SJCRH30 (cell line): Measurements from ENCODE around the gene EXOSC10. TPM values are rescaled to one million over a fixed set of nuclear protein-coding genes. Genes with fewer than 3 reads are reported as not detected.

Experiments used
- DNase-seq, 2 experiments: peaks; one replicate each; pipeline ENCODE4 v3.0.0-alpha.2; 2015 to 2020
- H3K27ac ChIP-seq: fragments of 250-450 bp; sonication (Bioruptor Pico); 2 replicates; pipeline ENCODE4 v1.5.1; 2020; ENCODE audit warnings: mild to moderate bottlenecking, moderate library complexity
- H3K27me3 ChIP-seq: fragments of 250-450 bp; sonication (Bioruptor Pico); 2 replicates; pipeline ENCODE4 v1.5.1; 2020; ENCODE audit warnings: mild to moderate bottlenecking, moderate library complexity
- H3K36me3 ChIP-seq: fragments of 250-450 bp; sonication (Bioruptor Pico); 2 replicates; pipeline ENCODE4 v1.5.1; 2020; ENCODE audit warnings: mild to moderate bottlenecking, moderate library complexity
- H3K4me1 ChIP-seq: fragments of 250-450 bp; sonication (Bioruptor Pico); 2 replicates; pipeline ENCODE4 v1.5.1; 2020; ENCODE audit warnings: mild to moderate bottlenecking, moderate library complexity
- H3K4me3 ChIP-seq: fragments of 250-450 bp; sonication (Bioruptor Pico); 2 replicates; pipeline ENCODE4 v1.5.1; 2020; ENCODE audit warnings: mild to moderate bottlenecking, moderate library complexity
- H3K9me3 ChIP-seq: fragments of 250-450 bp; sonication (Bioruptor Pico); replicated peaks from 2 replicates; pipeline ENCODE4 v1.5.1; 2020; ENCODE audit warnings: mild to moderate bottlenecking, moderate library complexity
- total RNA-seq: library from RNA; depleted of rRNA; stranded (reverse); fragments of >200 nt; shearing (Covaris generic); gene quantifications from 2 replicates; pipeline ENCODE4 v1.2.3, GENCODE V29; 2014; rRNA removed

EXOSC10 gene
- 93.1 and 97.5 TPM in 2 replicates for total RNA-seq

- H3K27me3 ChIP-seq: no peaks in the 10 kb centered on the region
- DNase-seq: peak; percentile 95 to 97
- H3K27ac ChIP-seq: peak within 1 kb of the TSS; percentile 93
- no peaks in the 10 kb centered on the region for H3K9me3 ChIP-seq
- H3K4me3 ChIP-seq: peak within 1 kb of the TSS; percentile 96
- peaks cover 21% of the 10 kb centered on the region for H3K36me3 ChIP-seq
- H3K4me1 ChIP-seq: peaks cover 5% of the 10 kb centered on the region; the same call in 1 of the 2 replicates
Observed at GRCh38 chr1:11099310-11100148, at the start of gene EXOSC10. TSS of gene EXOSC10 (minus strand) at chr1:11099869. CDS start at chr1:11099831, 38 bp downstream.

DNA sequence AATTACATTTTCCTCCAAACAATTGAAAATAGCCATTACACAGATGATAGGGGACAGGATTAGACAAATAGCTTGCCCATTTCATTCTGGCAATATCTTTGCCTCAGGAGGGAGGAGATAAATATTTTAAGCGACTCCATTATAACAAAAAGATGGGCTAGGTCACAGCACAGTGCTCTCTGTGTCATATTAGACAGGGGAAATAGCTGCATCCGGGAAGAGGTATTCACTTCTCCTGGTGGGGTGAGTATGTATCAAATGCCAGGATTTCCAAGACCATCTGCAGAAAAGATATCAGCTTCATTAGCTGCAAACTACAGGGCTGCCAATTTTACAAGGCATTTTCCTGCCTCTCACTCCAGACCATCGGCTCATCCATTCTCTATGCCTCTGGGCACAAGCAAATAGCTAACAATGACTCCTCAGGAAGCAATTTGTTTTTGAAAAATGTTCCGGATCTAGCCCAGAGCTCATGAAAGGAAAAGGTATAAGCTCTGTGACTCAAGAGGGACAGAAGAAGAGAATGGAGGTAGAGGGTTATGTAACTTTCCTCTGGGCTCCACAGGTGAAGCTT lies 47.6 kb upstream of the EXOSC10 start:
- Histone ChIP-seq H3K9me3 (no peaks in the 10 kb centered on the region), H3K27me3 (no peaks in the 10 kb centered on the region), H3K36me3 (peaks cover 33% of the 10 kb centered on the region), H3K4me1 (peaks cover 8% of the 10 kb centered on the region), H3K27ac (no peak overlapping the region), H3K4me3 (no peak overlapping the region)
- no peak for DNase-seq

DNA sequence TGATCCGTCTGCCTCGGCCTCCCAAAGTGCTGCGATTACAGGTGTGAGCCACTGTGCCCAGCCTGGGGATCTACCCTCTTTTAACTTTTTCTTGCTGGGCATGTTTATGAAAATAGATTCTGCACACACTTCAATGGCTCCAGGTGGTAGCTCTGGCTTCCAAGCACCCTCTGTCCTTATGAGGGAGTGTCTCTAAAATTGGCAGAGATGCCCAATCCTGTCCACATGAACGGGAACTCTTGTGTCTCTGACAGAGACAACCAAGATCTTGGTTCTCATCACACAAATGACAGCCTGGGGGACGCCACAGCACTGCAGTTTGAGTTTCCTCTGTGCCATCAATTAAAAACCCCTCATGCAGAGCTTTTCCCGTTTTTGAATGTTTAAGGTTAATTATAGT lies 46.1 kb upstream of the EXOSC10 start:
- Histone ChIP-seq H3K27me3 (no peaks in the 10 kb centered on the region), H3K27ac (no peak overlapping the region), H3K36me3 (peaks cover 33% of the 10 kb centered on the region), H3K4me3 (no peak overlapping the region), H3K9me3 (no peaks in the 10 kb centered on the region), H3K4me1 (no peaks in the 10 kb centered on the region)
- no peak for DNase-seq

- no peak for DNase-seq
- Histone ChIP-seq H3K27ac (no peak overlapping the region), H3K36me3 (peaks cover 33% of the 10 kb centered on the region), H3K27me3 (no peaks in the 10 kb centered on the region), H3K4me1 (no peaks in the 10 kb centered on the region), H3K9me3 (no peaks in the 10 kb centered on the region), H3K4me3 (no peak overlapping the region)
Observed at GRCh38 chr1:11144570-11145256, 45.0 kb upstream of the EXOSC10 start.

DNA sequence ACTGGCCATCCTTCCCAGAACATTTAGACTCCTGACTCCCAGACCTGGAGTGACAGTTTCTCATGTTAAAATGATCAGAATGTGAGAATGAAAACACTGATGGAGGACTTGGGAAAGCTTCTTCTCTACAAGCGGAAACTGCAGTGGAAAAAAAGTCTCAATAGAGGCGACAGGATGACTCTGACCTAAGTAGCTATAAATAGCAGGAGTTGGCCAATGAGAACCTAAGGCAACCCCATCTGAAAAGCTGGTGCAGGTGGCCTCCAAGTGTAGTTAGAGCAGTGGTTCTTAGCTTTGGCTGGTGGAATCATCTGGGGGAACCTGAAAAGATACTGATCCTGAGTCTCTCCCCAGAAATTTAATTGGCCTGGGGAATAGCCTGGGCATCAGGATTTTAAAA lies 44.2 kb upstream of the EXOSC10 start:
- no peak overlapping the region for H3K27ac ChIP-seq
- no peaks in the 10 kb centered on the region for H3K9me3 ChIP-seq
- no peaks in the 10 kb centered on the region for H3K27me3 ChIP-seq
- H3K4me3 ChIP-seq: no peak overlapping the region
- DNase-seq: no peak
- H3K4me1 ChIP-seq: no peaks in the 10 kb centered on the region
- peaks cover 32% of the 10 kb centered on the region for H3K36me3 ChIP-seq

DNA sequence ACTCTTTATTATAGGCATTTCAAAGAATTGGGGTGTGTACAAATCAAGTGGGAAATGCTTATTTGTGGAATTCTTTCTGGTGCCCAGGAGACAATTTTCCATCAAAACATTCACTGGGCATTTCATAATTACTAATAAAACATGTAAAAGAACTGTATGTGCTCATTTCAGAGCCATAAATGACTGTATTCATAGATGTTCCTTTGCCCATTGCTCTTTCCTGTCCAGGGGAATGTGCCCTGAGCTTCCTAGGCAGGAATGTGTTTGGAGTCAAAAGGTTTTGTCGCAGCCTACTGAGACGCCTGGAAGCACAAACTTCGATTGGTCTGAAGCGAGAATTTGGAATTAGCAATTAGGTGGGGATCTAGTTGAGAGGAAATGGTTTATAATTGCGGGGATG lies 43.7 kb upstream of the EXOSC10 start:
- Histone ChIP-seq H3K27ac (no peak overlapping the region), H3K9me3 (no peaks in the 10 kb centered on the region), H3K4me1 (no peaks in the 10 kb centered on the region), H3K4me3 (no peak overlapping the region), H3K36me3 (peaks cover 35% of the 10 kb centered on the region), H3K27me3 (no peaks in the 10 kb centered on the region)
- DNase-seq: no peak

DNA sequence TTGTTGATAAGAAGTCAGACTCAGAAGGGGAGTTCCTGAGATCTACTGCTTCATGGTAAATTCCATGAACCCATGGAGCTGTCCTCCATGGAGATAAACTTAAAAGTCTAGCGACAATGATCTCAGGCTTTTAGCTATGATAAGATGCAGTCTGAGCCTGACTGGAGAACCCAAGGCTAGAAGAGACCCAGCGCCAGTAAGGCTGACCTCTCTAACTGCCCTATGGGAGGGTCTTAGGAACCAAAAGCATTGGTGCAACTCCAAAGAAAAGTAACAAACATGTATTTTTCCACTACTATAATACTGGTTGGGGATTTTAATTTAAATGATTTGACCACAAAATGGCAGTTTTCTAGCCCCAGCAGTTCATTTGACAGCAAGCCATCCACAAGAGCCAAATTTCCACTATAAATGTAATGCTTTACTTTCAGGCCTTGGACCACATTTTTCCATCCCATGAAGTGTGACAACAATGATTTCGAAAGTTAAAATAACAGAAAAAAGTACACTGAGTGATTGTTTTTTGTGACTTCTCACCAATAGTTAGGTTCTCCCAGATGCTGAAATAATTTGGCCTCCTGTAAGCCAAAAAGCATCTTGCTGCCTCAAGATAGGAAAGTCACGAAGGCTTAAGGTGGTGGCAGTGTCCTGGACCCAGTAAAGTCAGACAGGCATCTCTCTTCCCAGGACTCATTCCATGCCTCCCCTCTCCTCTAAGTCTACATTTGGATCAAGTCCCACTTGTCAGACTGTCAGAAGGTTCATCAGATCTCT lies 43.1 kb upstream of the EXOSC10 start:
- H3K4me1 ChIP-seq: no peaks in the 10 kb centered on the region
- H3K4me3 ChIP-seq: no peak overlapping the region
- H3K36me3 ChIP-seq: peaks cover 40% of the 10 kb centered on the region
- H3K27me3 ChIP-seq: no peaks in the 10 kb centered on the region
- no peak for DNase-seq
- H3K9me3 ChIP-seq: no peaks in the 10 kb centered on the region
- H3K27ac ChIP-seq: no peak overlapping the region

DNA sequence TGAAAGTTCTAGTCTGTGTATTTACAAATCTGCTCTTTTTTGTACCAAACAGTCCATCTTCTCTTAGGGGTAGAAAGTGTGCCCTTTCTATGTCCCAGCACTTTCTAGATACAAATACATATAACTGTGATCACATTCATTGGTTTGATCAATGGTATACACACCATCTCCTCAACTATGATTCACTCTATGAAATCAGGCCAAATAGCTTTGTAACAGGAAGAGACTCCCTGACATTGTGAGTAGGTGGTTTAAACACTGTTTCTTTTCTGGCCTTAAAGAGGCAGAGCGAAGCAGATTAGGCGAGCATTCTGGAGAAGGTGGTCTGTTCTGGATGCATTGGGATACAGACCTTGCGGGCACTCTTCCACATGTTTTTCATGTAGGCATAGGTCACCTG lies 39.3 kb upstream of the EXOSC10 start:
- Histone ChIP-seq H3K4me3 (no peak overlapping the region), H3K4me1 (no peaks in the 10 kb centered on the region), H3K9me3 (no peaks in the 10 kb centered on the region), H3K27ac (no peak overlapping the region), H3K36me3 (peaks cover 39% of the 10 kb centered on the region), H3K27me3 (no peaks in the 10 kb centered on the region)
- DNase-seq: no peak

DNA sequence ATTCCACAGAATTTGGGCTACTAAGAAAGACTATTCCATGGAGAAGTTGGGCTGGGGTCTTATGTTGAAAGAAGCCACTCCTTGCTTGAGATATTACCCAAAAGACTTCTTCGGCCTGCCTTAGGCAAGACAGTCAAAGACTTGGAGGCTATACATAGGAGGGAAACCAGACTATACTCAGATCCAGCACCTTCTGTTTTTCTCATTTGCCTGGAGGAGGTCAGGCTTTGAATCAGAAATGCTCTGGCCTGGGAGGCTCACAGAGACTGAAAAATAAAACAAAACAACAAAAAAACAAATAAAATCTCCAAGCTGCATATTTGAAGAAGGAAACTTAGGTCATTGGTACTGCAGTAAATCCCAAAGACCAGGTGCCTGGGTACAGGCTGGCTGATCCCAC lies 38.4 kb upstream of the EXOSC10 start:
- Histone ChIP-seq H3K4me3 (no peak overlapping the region), H3K4me1 (no peaks in the 10 kb centered on the region), H3K27me3 (no peaks in the 10 kb centered on the region), H3K36me3 (peaks cover 39% of the 10 kb centered on the region), H3K9me3 (no peaks in the 10 kb centered on the region), H3K27ac (no peak overlapping the region)
- no peak for DNase-seq

DNA sequence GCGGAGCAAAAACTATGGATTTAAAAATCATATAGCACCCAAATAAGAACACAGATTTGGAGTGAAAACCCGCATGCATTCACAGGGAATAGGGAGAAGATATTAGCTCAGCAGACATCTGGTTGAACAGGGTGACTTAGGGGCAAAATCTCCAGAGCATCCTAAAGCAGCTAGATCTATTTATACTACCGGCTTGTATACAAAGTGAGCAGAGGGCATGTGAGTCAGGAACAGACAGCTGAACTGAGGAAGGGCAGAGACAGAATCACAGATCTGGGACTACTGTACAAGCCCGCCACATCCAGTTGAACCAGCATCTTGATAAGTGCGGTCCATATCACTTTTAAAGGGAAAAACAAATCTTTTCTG lies 35.2 kb upstream of the EXOSC10 start:
- no peak for DNase-seq
- Histone ChIP-seq H3K4me1 (no peaks in the 10 kb centered on the region), H3K27me3 (no peaks in the 10 kb centered on the region), H3K4me3 (no peak overlapping the region), H3K9me3 (no peaks in the 10 kb centered on the region), H3K36me3 (peaks cover 61% of the 10 kb centered on the region), H3K27ac (no peak overlapping the region)

DNA sequence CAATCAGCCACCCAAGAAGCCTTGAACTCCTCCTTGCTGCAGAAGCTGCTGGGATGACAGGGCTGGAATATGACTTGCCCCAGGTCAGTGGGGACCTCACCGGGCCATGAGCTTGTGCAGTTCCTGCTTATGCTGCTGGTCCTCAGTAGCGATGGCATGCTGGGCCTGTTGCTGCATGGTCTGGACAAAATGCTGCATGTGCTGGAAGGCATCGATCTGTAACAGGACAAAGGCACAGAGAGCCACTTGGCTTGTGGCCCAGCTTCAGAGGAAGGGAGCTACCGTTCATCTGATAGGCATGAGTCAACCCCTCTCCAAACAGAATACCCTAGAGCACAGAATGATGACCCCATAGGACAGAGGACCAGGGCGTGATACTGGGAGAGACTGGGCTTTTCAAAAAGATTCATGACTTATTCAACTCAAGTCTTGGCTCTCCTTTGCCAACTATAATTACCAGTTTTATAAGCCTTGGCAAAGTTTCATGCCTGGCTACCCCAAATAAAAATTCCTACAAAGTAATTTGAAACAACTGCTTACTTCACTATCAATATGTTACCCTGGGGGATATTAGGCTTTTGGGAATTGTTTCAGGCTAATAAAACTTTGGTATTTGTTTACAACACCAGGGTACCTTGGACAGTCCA lies 34.7 kb upstream of the EXOSC10 start:
- Histone ChIP-seq H3K4me1 (no peaks in the 10 kb centered on the region), H3K27me3 (no peaks in the 10 kb centered on the region), H3K27ac (no peak overlapping the region), H3K4me3 (no peak overlapping the region), H3K36me3 (peaks cover 62% of the 10 kb centered on the region), H3K9me3 (no peaks in the 10 kb centered on the region)
- no peak for DNase-seq

GRCh38 chr1:11132563-11133293 lies 33.1 kb upstream of the EXOSC10 start:
- H3K27ac ChIP-seq: no peak overlapping the region
- H3K27me3 ChIP-seq: no peaks in the 10 kb centered on the region
- H3K9me3 ChIP-seq: no peaks in the 10 kb centered on the region
- H3K36me3 ChIP-seq: peaks cover 59% of the 10 kb centered on the region
- H3K4me3 ChIP-seq: no peak overlapping the region
- H3K4me1 ChIP-seq: no peaks in the 10 kb centered on the region
- no peak for DNase-seq

- no peak overlapping the region for H3K27ac ChIP-seq
- no peaks in the 10 kb centered on the region for H3K4me1 ChIP-seq
- DNase-seq: no peak
- peaks cover 56% of the 10 kb centered on the region for H3K36me3 ChIP-seq
- H3K4me3 ChIP-seq: no peak overlapping the region
- H3K27me3 ChIP-seq: no peaks in the 10 kb centered on the region
- no peaks in the 10 kb centered on the region for H3K9me3 ChIP-seq
Observed at GRCh38 chr1:11131816-11132215, 32.1 kb upstream of the EXOSC10 start.

DNA sequence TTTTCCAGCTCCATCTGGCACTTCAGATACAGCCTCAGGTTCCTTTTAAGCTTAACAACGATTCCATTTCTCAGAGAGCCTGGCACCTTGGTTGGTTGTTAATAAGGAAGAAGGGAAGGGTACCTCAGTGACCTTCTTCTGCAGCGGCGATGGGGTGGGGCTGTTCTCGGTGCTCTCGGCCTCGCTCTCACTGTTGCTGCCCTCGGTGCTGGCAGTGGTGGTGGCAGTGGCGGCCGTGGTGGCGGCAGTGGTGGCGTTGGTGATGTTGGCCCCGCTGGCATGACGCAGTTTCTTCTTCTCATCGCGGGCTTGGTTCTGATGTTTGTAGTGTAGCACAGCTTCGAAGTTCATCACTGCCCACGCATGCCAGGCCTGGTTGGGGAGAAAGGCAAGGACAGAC lies 30.7 kb upstream of the EXOSC10 start:
- Histone ChIP-seq H3K9me3 (no peaks in the 10 kb centered on the region), H3K4me3 (no peak overlapping the region), H3K27me3 (no peaks in the 10 kb centered on the region), H3K4me1 (no peaks in the 10 kb centered on the region), H3K27ac (no peak overlapping the region), H3K36me3 (peaks cover 59% of the 10 kb centered on the region)
- no peak for DNase-seq
